Keratinocyte (primary cell): ENCODE results near the gene TRIM65. TPM values are rescaled to one million over a fixed set of nuclear protein-coding genes. Genes with fewer than 3 reads are reported as not detected.
"Not testable (repeated sequence)": the region's sequence is repeated elsewhere in the genome, so short reads cannot be mapped to it uniquely, and the experiment has no call there.

Source experiments
- DNase-seq: peaks from one replicate; pipeline ENCODE4 v3.0.0-alpha.2; 2011; ENCODE audit warnings: low read depth, missing footprints, low spot score
- FAIRE-seq: peaks from 2 replicates; lab custom pipeline; 2011; peaks lifted over from hg19 to GRCh38; lab: Jason Lieb, UNC
- H2AFZ ChIP-seq: 2 replicates; pipeline ENCODE4 v1.6.0; 2012; ENCODE audit warnings: low read length, control low read depth, inconsistent platforms; ENCODE audit not compliant: control insufficient read depth
- H3K27ac ChIP-seq: 2 replicates; pipeline ENCODE4 v1.5.1; 2011; ENCODE audit warnings: low read length; ENCODE audit not compliant: control insufficient read depth, insufficient read depth
- H3K27me3 ChIP-seq: 3 replicates; pipeline ENCODE4 v1.6.0; 2011; ENCODE audit warnings: low read length; ENCODE audit not compliant: control insufficient read depth, insufficient read depth; ENCODE audit errors: extremely low read depth
- H3K36me3 ChIP-seq, 2 experiments: 2 replicates in 1 of 2; 3 replicates in 1 of 2; pipeline ENCODE4 v1.5.1; 2011; ENCODE audit warnings: low read length in 2 of 2, mild to moderate bottlenecking in 1 of 2; ENCODE audit not compliant: control insufficient read depth in 2 of 2, insufficient read depth in 2 of 2; ENCODE audit errors: extremely low read depth in 1 of 2
- H3K4me1 ChIP-seq: 3 replicates; pipeline ENCODE4 v1.5.1; 2011; ENCODE audit warnings: low read length; ENCODE audit not compliant: control insufficient read depth, insufficient read depth; ENCODE audit errors: extremely low read depth
- H3K4me2 ChIP-seq: 3 replicates; pipeline ENCODE4 v1.6.0; 2011; ENCODE audit warnings: low read depth, low read length; ENCODE audit not compliant: control insufficient read depth, insufficient read depth; ENCODE audit errors: extremely low read depth
- H3K4me3 ChIP-seq, 3 experiments: fragments of 200-600 bp in 1 of 3; sonication (generic) in 1 of 3; 2 replicates in 2 of 3; 3 replicates in 1 of 3; pipeline ENCODE4 v1.5.1; 2011 to 2016; ENCODE audit warnings: low read length in 3 of 3, mild to moderate bottlenecking in 3 of 3, control low read depth in 2 of 3, inconsistent platforms in 1 of 3, low read depth in 1 of 3, mixed read lengths in 1 of 3, mixed run types in 1 of 3, moderate library complexity in 1 of 3; ENCODE audit not compliant: control insufficient read depth in 2 of 3, insufficient read depth in 2 of 3; ENCODE audit errors: extremely low read depth in 1 of 3
- H3K79me2 ChIP-seq: 2 replicates; pipeline ENCODE4 v1.6.0; 2012; ENCODE audit warnings: low read length; ENCODE audit not compliant: control insufficient read depth, insufficient read depth
- H3K9ac ChIP-seq: 3 replicates; pipeline ENCODE4 v1.6.0; 2011; ENCODE audit warnings: low read length; ENCODE audit not compliant: control insufficient read depth, insufficient read depth; ENCODE audit errors: extremely low read depth
- H3K9me1 ChIP-seq: 3 replicates; pipeline ENCODE4 v1.6.0; 2011; ENCODE audit warnings: low read length; ENCODE audit not compliant: control insufficient read depth, insufficient read depth; ENCODE audit errors: extremely low read depth
- H3K9me3 ChIP-seq: 2 replicates; pipeline ENCODE4 v1.5.1; 2012; ENCODE audit warnings: low read depth, low read length; ENCODE audit not compliant: control insufficient read depth
- H4K20me1 ChIP-seq: 3 replicates; pipeline ENCODE4 v1.6.0; 2011; ENCODE audit warnings: low read length; ENCODE audit not compliant: control insufficient read depth, insufficient read depth; ENCODE audit errors: extremely low read depth
- EZH2 ChIP-seq: IDR thresholded peaks from one replicate; pipeline ENCODE4 v1.6.1; 2012; ENCODE audit warnings: inconsistent platforms, mild to moderate bottlenecking, low read length, moderate library complexity
- dilution Hi-C: fragments of 300-500 bp; cut with MboI; formaldehyde crosslinking; loops from one replicate; pipeline ENCODE4 v1.7.0; 2020; ENCODE audit warnings: low sequenced_read_pairs; ENCODE audit not compliant: extremely low pct_ligation_motif_present
- polyA plus RNA-seq, 5 experiments: library from polyadenylated mRNA; depleted of rRNA in 3 of 5; stranded (reverse) in 3 of 5; stranded (forward) in 1 of 5; unstranded in 1 of 5; fragments of >200 nt; gene quantifications; 1 replicate in 1 of 5; 2 replicates in 3 of 5; 3 replicates in 1 of 5; pipeline versions ENCODE4 v1.2.1 to v1.2.3, GENCODE V29; 2011 to 2012; ENCODE audit warnings: missing spikeins in 2 of 5, low read depth in 1 of 5, low replicate concordance in 1 of 5
- TF ChIP-seq, protein P1 (sequence below), 3 experiments: IDR thresholded peaks in 1 of 3; conservative IDR thresholded peaks in 1 of 3; optimal IDR thresholded peaks in 1 of 3; 2 replicates in 2 of 3; 3 replicates in 1 of 3; pipeline versions ENCODE3 to v1.5.1; 2011; ENCODE audit warnings: low read length in 3 of 3, mild to moderate bottlenecking in 3 of 3, moderate library complexity in 2 of 3, control low read depth in 1 of 3, inconsistent platforms in 1 of 3; ENCODE audit not compliant: insufficient read depth in 2 of 3; ENCODE audit errors: extremely low read depth in 1 of 3

TRIM65 gene
- polyA plus RNA-seq, 1 donor (not counting 4 experiments of a cell fraction or from before 2014, with no cell fraction given) = 7.8 TPM

- Histone ChIP-seq H3K9me1 (no peaks in the 10 kb centered on the region), H3K27me3 (no peaks in the 10 kb centered on the region), H3K9me3 (no peaks in the 10 kb centered on the region), H3K4me1 (no peaks in the 10 kb centered on the region), H3K9ac (no peak overlapping the region), H3K27ac (no peak overlapping the region), H4K20me1 (no peaks in the 10 kb centered on the region), H3K4me2 (no peak overlapping the region), H3K4me3 (no peak overlapping the region), H2AFZ (no peak overlapping the region), H3K36me3 (peaks cover 6 to 7% of the 10 kb centered on the region in 2 experiments), H3K79me2 (no peaks in the 10 kb centered on the region)
- TF ChIP-seq, protein P1, sequence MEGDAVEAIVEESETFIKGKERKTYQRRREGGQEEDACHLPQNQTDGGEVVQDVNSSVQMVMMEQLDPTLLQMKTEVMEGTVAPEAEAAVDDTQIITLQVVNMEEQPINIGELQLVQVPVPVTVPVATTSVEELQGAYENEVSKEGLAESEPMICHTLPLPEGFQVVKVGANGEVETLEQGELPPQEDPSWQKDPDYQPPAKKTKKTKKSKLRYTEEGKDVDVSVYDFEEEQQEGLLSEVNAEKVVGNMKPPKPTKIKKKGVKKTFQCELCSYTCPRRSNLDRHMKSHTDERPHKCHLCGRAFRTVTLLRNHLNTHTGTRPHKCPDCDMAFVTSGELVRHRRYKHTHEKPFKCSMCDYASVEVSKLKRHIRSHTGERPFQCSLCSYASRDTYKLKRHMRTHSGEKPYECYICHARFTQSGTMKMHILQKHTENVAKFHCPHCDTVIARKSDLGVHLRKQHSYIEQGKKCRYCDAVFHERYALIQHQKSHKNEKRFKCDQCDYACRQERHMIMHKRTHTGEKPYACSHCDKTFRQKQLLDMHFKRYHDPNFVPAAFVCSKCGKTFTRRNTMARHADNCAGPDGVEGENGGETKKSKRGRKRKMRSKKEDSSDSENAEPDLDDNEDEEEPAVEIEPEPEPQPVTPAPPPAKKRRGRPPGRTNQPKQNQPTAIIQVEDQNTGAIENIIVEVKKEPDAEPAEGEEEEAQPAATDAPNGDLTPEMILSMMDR (optimal IDR thresholded peaks at IDR 0.05 in 1 of 3, IDR thresholded peaks at IDR 0.05 in 1 of 3, conservative IDR thresholded peaks at IDR 0.05 in 1 of 3; ENCODE audit: extremely low read depth in 1 of 3, insufficient read depth in 2 of 3, low read length in 3 of 3) = no peak
- no peak for TF ChIP-seq EZH2
- dilution Hi-C loops = no loop called here
- no peak for FAIRE-seq
- DNase-seq = no peak
These were observed 7.3 kb downstream of the TRIM65 start for GRCh38 chr17:75889454-75889853.

DNA sequence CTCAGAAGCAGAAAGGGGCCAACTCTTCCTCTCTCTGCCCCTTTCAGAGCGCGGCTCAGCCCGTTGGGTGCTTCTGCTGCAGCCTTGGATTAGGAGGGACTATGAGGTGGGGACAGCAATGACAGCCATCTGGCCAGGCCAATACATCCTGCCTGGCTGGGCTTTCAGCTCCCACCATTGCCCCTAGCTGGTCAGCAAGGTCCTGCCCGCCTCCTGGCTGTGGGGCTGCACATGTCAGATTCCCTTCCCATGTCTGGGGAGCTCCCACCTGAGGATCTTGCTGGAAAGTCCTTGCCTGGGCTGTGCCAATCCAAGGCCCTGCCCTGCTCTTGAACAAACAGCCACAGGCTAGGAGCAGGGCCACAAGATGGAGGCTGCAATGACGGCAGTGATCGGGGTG, 8.3 kb downstream of the TRIM65 start:
- no peak for DNase-seq
- H3K27ac ChIP-seq = no peak overlapping the region
- no peak overlapping the region for H3K4me2 ChIP-seq
- no peak overlapping the region for H3K9ac ChIP-seq
- H3K4me1 ChIP-seq = no peaks in the 10 kb centered on the region
- no peak overlapping the region for H2AFZ ChIP-seq
- H3K4me3 ChIP-seq = no peak overlapping the region
- no peaks in the 10 kb centered on the region for H3K79me2 ChIP-seq
- H4K20me1 ChIP-seq = no peaks in the 10 kb centered on the region
- H3K9me1 ChIP-seq = no peaks in the 10 kb centered on the region
- no peak for TF ChIP-seq EZH2
- TF ChIP-seq, protein P1 (optimal IDR thresholded peaks at IDR 0.05 in 1 of 3, IDR thresholded peaks at IDR 0.05 in 1 of 3, conservative IDR thresholded peaks at IDR 0.05 in 1 of 3; ENCODE audit: extremely low read depth in 1 of 3, insufficient read depth in 2 of 3, low read length in 3 of 3) = no peak
- no peaks in the 10 kb centered on the region for H3K27me3 ChIP-seq
- no peaks in the 10 kb centered on the region for H3K9me3 ChIP-seq
- dilution Hi-C loops = no loop called here
- peaks cover 6 to 7% of the 10 kb centered on the region in 2 experiments for H3K36me3 ChIP-seq
- no peak for FAIRE-seq

DNA sequence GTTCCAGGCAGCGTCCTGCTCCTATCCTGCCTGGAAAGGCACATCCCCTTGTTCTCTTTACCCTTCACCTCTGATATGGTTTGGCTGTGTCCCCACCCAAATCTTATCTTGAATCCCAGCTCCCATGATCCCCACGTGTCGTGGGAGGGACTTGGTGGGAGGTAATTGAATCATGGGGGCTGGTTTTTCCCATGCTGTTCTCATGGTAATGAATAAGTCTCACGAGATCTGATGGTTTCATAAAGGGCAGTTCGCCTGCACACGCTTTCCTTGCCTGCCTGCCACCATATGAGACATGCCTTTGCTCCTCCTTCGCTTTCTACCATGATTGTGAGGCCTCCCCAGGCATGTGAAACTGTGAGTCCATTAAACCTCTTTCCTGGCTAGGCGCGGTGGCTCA, 10.9 kb downstream of the TRIM65 start:
- H3K9me1 ChIP-seq, H3K4me3 ChIP-seq, FAIRE-seq, H3K36me3 ChIP-seq, H3K9me3 ChIP-seq, H3K4me2 ChIP-seq, DNase-seq, H3K79me2 ChIP-seq, H3K9ac ChIP-seq, H3K4me1 ChIP-seq, H3K27ac ChIP-seq, H3K27me3 ChIP-seq, dilution Hi-C loops, H2AFZ ChIP-seq, H4K20me1 ChIP-seq: not testable (repeated sequence)
